ENCODE results near the gene NDUFA7.

DNA sequence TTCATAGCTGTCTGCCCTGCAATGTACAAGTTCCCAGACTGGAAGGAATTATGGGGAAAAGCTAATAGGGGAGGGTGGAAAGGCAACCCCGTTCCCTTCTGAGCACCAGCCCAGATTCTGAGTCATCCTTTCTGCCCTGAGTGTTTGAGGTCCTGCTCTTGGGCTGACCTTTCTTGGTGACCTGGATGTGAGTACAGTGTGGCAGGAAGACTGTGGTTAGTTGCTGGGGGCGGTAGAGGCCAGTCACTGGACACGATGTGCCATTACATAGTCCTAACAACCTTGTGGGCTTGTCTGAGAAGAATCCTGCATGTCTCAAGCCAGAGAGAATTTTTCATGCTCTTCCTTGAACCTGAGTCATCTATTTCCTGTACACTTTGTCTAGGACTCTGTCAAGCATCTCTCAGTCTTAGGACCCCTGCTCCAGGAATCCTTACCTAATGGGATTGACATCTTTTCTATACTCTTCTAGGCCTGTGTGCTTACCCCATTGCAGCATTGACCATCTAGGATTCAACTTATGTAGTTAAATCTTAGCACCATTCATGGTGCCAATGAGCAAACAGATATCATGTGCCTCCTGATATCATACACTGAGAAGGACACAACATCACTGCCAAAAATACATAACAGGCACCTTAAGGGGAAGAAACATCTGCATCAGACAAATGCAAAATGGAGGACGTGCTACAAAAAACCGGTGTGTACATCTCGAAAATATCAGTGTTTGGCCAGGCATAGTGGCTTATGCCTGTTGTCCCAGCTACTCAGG, 34.6 kb upstream of the NDUFA7 start:
- no peak for TF ChIP-seq ZNF146 (tag by site-specific recombination; IDR thresholded peaks at IDR 0.05)
- no peak for TF ChIP-seq ZNF114 (tag by site-specific recombination; IDR thresholded peaks at IDR 0.05)
